RWPE1 (cell line): ENCODE results near the gene FLNA.

Source experiments
- CTCF ChIA-PET: fragments of 350-600 bp; sonication (Branson Sonifier 250); formaldehyde crosslinking; extraction: SDS; loops from one replicate; lab custom pipeline; 2021; lab: Yijun Ruan, JAX
- POLR2A ChIA-PET: fragments of 400-600 bp; formaldehyde crosslinking; extraction: SDS; loops from one replicate; lab custom pipeline; 2020; ENCODE audit warnings: antibody characterized with exemption; ENCODE audit not compliant: low non-redundant PET; lab: Yijun Ruan, JAX
- DNase-seq: peaks from one replicate; pipeline ENCODE4 v3.0.0; 2012; ENCODE audit warnings: low spot score
- H3K27ac ChIP-seq: fragments of 450-650 bp; 2 replicates; pipeline ENCODE4 v1.5.1; 2017
- TF ChIP-seq, protein P1 (sequence below): fragments of 450-650 bp; conservative IDR thresholded peaks from 2 replicates; pipeline ENCODE4 v1.5.1; 2017; ENCODE audit warnings: low read depth, mild to moderate bottlenecking

The FLNA gene

DNA sequence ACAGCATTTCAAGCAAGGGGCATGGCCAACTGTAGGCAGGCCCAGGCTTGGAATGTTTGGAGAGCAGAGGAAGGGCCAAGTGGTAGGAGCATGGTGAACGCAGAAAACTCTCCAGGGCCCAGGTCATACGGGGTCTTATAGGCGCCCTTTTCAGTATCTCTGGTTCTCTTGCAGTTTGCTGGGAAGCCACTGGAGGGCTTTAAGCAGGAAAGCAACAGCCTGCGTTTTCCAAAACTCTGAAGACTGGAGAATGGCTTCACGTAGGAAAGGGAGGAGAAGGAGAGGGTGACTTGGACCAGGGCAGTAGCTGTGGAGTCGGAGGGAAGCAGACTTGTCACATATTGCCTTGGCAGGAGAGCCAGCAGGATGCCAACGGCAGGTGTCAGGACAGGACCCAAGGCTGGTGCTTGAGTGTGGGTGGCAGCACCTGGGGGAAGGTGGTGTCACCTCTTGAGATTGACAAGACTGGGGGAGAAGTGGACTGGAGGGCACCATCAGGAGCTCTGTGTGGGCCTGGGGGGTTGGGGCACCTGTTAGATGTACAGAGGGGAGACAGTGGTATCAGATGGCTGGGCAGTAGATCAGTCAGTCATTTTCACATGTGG, 56.9 kb downstream of the FLNA start:
- no peak overlapping the region for H3K27ac ChIP-seq
- peak; percentile 4 for DNase-seq
- CTCF ChIA-PET: interaction anchor here (0.6 kb wide), 1 partner anchor 65 kb away, joined by 3 read pairs; no protein-coding TSS in a partner anchor
- TF ChIP-seq, protein P1, sequence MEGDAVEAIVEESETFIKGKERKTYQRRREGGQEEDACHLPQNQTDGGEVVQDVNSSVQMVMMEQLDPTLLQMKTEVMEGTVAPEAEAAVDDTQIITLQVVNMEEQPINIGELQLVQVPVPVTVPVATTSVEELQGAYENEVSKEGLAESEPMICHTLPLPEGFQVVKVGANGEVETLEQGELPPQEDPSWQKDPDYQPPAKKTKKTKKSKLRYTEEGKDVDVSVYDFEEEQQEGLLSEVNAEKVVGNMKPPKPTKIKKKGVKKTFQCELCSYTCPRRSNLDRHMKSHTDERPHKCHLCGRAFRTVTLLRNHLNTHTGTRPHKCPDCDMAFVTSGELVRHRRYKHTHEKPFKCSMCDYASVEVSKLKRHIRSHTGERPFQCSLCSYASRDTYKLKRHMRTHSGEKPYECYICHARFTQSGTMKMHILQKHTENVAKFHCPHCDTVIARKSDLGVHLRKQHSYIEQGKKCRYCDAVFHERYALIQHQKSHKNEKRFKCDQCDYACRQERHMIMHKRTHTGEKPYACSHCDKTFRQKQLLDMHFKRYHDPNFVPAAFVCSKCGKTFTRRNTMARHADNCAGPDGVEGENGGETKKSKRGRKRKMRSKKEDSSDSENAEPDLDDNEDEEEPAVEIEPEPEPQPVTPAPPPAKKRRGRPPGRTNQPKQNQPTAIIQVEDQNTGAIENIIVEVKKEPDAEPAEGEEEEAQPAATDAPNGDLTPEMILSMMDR: peak; percentile 32; the same call in 1 of the 2 replicates
- POLR2A ChIA-PET: no interaction called here

DNA sequence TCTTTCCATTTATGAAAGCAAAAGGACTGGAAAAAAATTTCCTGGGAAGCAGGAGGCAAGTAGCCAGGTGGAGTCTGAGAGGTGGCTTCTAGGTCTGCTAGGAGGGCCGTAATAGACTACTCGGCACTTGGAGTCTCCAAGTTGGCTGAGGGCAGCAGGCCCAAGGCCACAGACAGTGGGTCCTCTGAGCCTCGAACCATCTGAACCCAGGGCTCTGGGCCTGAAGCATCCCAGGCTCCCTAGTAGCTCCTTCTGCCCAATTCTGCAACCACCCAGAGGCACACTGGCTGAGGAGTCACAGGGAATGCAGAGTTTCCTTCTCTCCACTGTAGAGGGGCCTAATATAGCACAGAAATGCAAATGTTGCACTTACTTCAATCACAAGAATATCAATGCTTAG, 59.0 kb downstream of the FLNA start:
- CTCF ChIA-PET: no interaction called here
- TF ChIP-seq, protein P1: no peak
- H3K27ac ChIP-seq: no peak overlapping the region
- DNase-seq: no peak
- POLR2A ChIA-PET: no interaction called here

DNA sequence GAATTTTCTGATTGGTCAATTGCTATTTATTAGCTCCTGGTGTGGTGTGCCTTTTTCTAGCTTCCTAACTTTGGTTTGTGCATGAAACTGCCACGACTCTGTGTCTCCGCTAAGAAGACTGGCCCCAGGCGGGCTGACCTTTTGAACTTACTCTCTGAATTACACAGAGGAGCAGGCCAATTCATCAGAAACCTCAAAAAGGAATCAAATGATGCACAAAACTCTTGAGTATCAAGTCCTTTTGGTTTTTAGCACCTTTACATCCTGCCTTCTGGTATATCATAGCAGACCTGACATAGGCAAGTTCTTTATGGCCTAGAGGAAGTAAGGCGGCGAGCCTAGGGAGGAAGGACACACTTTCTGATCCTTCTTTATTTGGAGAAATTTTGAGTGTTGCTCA, 61.3 kb downstream of the FLNA start:
- TF ChIP-seq, protein P1: no peak
- POLR2A ChIA-PET: no interaction called here
- DNase-seq: no peak
- CTCF ChIA-PET: no interaction called here
- H3K27ac ChIP-seq: no peak overlapping the region

DNA sequence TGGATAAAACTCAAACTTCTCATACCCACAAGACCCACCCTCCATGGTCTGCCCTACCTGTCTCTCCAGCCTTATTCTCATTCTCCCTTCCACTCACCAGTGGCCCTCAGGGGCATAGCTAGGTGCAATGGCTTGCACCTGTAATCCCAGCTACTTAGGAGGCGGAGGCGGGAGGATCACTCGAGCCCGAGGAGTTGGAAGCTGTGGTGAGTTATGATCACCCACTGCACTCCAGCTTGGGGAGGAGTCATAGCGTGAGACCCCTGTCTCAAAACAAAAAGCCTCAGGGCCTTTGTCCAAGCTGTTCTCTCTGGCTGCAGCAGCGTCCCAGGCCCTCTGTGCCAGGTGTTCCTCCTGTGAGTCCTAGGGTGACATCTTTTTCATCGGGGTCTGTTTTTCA, 62.3 kb downstream of the FLNA start:
- CTCF ChIA-PET: no interaction called here
- POLR2A ChIA-PET: no interaction called here
- H3K27ac ChIP-seq: no peak overlapping the region
- no peak for DNase-seq
- TF ChIP-seq, protein P1: no peak

DNA sequence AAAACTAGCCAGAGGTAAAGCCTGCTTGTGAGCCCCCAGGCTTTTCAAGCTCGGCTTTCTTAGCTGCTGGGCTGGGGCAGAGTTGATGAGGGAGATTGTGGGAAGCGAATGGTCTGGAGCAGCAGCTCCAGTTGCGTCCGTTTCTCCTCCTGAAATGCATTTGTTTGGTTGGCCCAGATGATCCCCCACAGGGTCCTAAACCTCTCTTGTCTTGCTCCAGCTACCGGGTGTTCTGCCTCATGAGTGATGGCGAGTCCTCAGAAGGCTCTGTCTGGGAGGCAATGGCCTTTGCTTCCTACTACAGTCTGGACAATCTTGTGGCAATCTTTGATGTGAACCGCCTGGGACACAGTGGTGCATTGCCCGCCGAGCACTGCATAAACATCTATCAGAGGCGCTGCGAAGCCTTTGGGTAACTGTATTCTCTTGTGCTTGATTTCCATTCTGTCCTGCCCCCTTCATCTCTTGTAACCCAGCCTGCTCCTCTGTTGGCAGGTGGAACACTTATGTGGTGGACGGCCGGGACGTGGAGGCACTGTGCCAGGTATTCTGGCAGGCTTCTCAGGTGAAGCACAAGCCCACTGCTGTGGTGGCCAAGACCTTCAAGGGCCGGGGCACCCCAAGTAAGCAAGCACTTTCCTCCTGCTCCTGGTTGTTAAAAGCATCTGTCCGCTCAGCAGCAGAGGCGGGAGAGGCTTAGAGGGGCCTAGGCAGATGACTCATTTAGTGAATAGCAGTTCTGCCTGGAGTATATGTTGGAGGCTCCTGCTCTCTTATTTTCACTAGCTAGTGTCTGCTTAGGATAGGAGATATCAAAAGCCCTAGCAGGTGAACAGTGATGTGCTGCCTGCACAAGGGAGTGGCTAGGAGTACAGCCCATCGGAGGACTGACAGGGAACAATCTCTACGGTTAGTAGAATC, 63.6 kb downstream of the FLNA start:
- ChIA-PET POLR2A (no interaction called here), CTCF (no interaction called here)
- no peak overlapping the region for H3K27ac ChIP-seq
- no peak for DNase-seq
- TF ChIP-seq, protein P1: no peak

DNA sequence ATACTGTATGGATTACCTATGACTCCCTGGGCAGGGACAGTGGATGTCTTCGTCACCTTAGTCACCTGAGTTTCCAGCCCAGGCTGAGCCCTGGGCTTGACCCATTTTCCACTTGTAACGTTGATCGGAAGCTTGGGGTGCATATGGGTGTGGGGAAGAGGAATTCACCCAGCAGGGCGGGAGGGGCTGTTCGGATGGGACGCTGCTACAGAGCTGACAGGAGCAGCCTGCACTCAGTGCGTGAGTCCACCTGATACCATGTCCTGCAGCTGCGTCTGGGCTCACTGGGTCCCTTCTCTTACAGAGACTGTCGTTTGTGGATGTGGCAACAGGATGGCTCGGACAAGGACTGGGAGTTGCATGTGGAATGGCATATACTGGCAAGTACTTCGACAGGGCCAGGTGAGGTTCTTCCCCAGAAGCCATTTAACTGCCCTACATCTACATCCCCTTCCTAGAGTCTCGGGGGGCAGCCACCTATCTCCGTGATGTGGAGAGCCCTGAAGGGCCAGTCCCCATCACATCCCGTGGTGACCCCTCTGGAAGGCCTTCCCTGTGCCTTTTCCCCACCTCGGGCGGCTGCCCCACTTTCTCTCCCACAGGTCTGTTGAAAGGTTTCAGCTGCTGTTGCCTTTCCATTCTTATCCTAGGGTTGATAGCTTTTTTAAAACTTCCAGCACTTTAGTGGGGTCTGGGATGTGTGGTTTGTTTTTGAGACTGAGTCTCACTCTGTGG, 65.2 kb downstream of the FLNA start:
- no peak for DNase-seq
- TF ChIP-seq, protein P1: no peak
- ChIA-PET POLR2A (no interaction called here), CTCF (interaction anchor here (1.4 kb wide), 1 partner anchor 64 kb away, joined by 4 read pairs; no protein-coding TSS in a partner anchor)
- no peak overlapping the region for H3K27ac ChIP-seq
